NCI-H1048 (cell line): ENCODE measurements around the gene DACH2.

ENCODE experiments used
- DNase-seq: peaks from one replicate; lab custom pipeline; 2025; lab: John Stamatoyannopoulos, UW

Gene DACH2

GRCh38 chrX:86322913-86323312 lies 174.7 kb downstream of the DACH2 start:
- DNase-seq: no peak

- no peak for DNase-seq
Observed at GRCh38 chrX:86329174-86329573, 180.9 kb downstream of the DACH2 start.

- no peak for DNase-seq
Observed at GRCh38 chrX:86348669-86349068, 200.4 kb downstream of the DACH2 start.

DNA sequence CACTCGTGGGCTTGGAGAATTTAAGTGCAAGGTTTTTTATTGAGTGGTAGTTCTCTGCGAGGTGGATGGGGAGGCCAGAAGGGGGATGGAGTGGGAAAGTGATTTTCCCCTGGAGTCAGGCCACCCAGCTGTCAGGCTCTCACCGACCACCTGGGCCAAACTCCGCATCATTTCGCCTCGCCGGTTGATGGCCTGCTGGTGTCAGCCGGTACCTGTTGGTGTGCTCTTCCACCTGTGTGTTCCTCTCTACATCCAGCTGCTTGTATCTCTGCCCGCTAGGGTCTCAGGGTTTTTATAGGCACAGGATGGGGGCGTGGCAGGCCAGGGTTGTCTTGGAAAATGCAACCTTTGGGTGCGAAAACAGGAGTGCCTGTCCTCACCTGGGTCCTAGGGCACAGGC lies 200.9 kb downstream of the DACH2 start:
- DNase-seq: no peak

GRCh38 chrX:86369847-86370630 lies 221.8 kb downstream of the DACH2 start:
- DNase-seq: no peak

DNA sequence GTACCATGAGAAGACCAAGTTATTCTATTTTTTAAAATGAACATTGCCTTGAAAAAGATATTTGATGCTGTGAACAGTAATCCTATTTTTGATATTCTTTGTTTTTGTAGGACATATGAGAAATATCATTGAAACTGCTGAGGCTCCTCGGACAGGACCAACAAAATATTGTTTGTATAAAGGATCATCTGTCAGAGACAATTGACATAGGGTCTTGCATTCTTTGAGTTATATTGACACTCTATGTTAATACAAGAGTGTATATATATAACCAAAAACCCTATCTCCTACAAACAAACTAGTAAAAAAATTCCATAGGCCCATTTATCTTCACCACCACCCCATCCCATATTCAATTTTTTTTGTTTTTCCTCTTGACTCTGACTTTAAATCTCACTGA lies 222.7 kb downstream of the DACH2 start:
- no peak for DNase-seq

DNA sequence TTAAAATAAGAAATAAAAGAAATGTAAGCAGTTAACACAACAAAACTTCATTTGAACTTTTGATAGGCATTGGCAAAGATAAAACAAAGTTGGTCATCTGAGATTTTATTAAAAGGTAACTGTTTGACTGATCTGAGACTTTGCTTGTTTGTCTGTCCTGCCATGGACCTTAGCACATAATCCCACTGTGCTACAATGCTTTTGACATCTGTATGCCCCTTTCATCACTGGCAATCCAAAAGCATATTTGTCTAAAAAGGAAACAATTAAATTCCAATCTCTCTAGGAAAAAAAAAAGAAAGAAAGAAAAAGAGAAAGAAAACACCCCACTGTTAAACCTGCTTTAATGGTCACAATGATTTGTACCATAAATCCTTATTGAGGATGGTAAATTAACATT lies 231.0 kb downstream of the DACH2 start:
- no peak for DNase-seq

DNA sequence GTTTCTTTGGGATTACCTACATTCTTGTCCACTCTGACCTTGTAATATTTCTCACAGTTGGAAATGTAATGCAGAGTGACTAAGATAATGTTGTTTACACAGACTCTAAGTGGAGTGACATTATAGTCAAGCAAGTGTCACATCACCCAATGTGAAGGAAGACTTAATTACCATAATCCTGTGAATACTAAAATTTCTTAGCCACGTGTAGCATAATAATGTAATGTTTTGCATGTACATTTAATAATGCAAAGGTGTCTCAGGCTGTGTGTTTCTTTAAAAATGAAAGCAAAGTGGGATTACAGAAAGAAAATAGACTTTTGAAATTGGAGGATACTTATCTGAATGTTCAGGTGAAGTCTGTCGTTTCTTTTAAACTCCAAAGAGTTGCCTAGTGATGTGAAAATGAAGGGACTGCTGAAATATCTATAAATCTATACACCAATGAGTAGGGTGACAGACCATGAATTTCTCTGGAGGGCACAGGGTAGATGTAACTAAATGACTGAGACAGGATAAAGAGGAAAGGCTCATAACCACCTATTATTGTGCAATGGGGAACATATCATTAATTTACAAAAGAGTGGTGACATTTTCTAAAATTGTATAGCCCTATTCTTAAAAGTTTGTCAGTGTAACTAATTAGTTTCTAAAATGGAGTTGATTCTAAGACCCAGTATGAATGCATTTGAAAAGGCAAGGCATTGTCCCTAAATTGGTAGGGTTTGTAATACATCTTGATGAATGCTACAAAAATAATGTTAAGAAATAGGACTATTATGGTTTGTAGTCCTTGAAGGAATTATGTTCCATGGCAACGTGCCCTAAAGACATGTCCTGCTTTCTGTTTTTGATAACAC lies 235.7 kb downstream of the DACH2 start:
- DNase-seq: no peak

- no peak for DNase-seq
Observed at GRCh38 chrX:86407371-86407770, 259.1 kb downstream of the DACH2 start.

DNA sequence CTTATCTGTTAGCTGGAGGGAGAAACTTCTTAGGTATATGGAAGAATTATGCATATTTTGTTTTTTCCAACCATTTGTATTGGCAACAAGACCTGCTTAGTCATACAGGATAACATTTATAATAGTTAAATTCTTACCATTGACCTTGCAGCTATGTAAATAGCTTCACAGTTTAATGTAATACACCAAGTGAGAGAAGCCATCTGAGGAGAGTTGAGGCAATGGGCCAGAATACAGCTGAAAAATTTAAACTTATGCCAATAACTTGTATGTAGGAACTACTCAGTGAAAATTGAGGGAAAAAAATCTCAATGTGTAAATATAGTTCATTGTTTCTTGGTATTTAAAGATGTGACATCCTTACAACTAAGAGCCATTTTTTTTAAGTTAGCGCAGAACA lies 273.5 kb downstream of the DACH2 start:
- no peak for DNase-seq

GRCh38 chrX:86436116-86436515 lies 287.9 kb downstream of the DACH2 start:
- DNase-seq: no peak

- DNase-seq: no peak
Observed at GRCh38 chrX:86455495-86455894, 307.2 kb downstream of the DACH2 start.

- DNase-seq: no peak
Observed at GRCh38 chrX:86460760-86461159, 312.5 kb downstream of the DACH2 start.

GRCh38 chrX:86504297-86504696 lies 356.0 kb downstream of the DACH2 start:
- DNase-seq: no peak

DNA sequence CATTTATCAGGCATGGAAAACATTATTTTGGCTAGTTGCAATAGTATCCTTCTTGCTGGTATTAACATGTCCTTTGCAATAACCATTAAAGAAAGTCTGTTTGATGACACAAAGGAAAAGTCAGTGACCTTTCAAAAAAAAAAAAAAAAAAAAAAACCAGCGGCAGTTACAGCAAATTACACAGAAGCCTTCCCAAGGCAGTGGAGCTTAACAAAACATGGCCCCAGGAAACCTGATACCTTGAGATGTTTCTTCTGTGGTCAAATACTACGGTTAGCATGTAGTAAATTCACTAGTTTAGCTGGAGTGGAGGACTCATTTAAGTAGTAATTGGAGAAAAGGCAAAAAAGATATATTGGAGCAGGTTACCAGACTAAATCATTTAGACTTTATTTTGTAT lies 359.1 kb downstream of the DACH2 start:
- no peak for DNase-seq

DNA sequence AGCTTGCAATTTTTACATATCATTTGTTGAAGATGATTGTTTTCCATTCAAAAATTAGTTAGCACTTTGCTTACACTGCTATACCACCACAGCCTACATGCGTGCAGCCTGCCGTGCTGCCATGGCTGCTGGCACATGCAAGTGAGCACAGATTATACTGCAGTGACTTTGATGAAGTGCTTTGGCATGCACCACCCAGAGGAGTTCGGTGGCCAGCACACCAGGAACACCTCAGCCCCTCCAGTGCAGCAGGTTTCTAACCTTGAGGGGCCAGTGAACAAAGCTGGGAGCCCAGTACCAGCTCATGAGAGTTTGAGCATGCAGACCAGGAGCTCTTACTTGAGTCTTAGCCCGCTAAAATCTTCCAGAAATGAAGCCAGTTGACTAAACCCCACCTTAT lies 431.5 kb downstream of the DACH2 start:
- no peak for DNase-seq

GRCh38 chrX:86604607-86605006 lies 456.4 kb downstream of the DACH2 start:
- DNase-seq: no peak

GRCh38 chrX:86696951-86697350 lies 548.7 kb downstream of the DACH2 start:
- DNase-seq: no peak

DNA sequence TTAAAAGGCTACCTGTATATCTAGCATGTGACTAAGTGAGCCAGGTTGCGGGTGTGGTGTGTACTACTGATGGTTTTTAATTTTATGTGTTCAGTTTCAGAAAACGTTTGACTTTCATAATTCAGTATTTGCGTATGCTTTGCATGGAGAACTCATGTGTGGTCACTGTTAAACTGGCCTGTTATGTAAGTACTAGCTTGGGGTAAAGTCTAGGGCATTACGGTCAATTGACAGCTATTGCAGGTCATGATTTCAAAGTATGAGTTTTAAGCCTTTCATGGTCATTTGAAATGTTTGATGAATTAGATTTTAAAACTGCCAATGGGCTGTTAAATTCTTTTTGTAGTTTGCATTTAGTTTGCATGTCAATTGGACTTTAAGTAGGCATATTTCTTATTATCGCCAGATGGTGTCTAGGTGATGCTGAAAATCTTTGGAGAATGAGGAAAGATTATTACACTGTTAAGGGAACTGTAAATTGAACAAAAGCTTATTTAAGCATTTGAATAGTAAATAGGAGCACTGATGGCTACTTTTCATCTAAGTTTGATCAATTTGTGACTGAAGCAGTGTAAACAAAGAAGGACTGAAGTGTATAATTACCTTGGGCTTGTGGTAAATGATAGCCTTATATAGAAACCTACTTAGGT lies 563.4 kb downstream of the DACH2 start:
- DNase-seq: peak; percentile 8

DNA sequence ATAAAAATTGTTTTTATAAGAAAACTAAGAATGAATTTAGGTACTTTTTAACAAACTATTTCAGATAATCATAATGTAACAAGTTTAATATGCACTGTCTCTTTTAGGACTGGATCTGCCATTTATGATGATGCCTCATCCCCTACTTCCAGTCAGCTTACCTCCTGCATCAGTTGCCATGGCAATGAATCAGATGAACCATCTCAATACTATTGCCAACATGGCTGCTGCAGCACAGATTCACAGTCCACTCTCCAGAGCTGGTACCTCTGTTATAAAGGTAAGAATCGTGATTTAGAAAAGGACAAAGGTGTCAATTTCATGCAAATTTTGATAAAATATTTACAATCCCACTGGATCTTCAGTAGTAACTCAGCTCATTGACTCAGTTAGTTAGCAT lies 566.2 kb downstream of the DACH2 start:
- DNase-seq: no peak

DNA sequence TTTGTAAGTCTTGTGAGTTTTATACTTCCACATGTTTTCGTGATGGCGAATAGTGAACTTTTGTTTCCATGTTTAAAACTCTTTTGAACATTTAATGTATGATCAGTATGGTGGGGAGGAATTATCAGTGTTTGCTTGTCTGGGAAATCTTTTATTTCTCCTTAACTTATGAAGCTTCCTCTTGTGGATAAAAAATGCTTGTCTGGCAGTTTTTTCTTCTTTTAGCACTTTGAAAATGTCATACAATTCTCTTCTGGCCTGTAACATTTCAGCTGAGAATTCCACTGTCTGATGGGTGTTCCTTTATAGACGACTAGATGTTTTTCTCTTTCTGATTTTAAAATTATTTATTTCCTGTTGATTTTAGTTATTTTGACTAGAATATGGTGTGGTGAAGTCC lies 576.0 kb downstream of the DACH2 start:
- DNase-seq: no peak

- no peak for DNase-seq
Observed at GRCh38 chrX:86747091-86747490, 598.8 kb downstream of the DACH2 start.

DNA sequence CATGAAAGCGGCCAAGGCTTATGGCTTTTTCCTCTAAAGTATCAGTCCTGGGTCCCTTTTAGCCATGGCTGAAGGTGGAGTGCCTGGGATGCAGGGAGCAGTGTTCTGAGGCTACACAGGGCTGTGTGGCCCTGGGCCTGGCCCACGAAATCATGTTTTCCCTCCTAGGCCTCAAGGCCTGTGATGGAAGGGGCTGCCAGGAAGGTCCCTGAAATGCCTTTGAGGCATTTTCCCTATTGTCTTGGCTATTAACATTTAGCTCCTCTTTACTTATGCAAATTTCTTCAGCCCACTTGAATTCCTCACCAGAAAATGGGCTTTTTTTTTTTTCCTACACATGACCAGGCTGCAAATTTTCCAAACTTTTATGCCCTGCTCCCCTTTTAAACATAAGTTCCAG lies 657.0 kb downstream of the DACH2 start:
- DNase-seq: no peak
